Stimulated activated CD8-positive, alpha-beta memory T cell treated with anti-CD3 and anti-CD28 coated beads, Interleukin-12 subunit alpha, Interleukin-12 subunit beta, amount 100 ng/mL, for 4 hours (primary cell): ENCODE measurements around the gene MYO15A.
"Not testable (repeated sequence)": the region's sequence is repeated elsewhere in the genome, so short reads cannot be mapped to it uniquely, and the experiment has no call there.

Experiments
- DNase-seq: peaks from one replicate; pipeline ENCODE4 v3.0.0-alpha.2; 2020; ENCODE audit warnings: low read depth

The MYO15A gene

GRCh38 chr17:18185391-18185790 is 76.8 kb downstream of the MYO15A start:
- DNase-seq: no peak

GRCh38 chr17:18185832-18186626 is 77.5 kb downstream of the MYO15A start:
- no peak for DNase-seq

- no peak for DNase-seq
Observed at GRCh38 chr17:18186627-18186982, 78.0 kb downstream of the MYO15A start.

GRCh38 chr17:18187226-18187625 is 78.7 kb downstream of the MYO15A start:
- no peak for DNase-seq

GRCh38 chr17:18187821-18188761 is 79.5 kb downstream of the MYO15A start:
- DNase-seq: no peak

- no peak for DNase-seq
Observed at GRCh38 chr17:18190628-18191235, 82.2 kb downstream of the MYO15A start.

- DNase-seq: no peak
Observed at GRCh38 chr17:18191236-18191667, 82.7 kb downstream of the MYO15A start.

- DNase-seq: no peak
Observed at GRCh38 chr17:18191967-18192366, 83.4 kb downstream of the MYO15A start.

GRCh38 chr17:18194394-18194793 is 85.8 kb downstream of the MYO15A start:
- no peak for DNase-seq

- DNase-seq: no peak
Observed at GRCh38 chr17:18194804-18195203, 86.2 kb downstream of the MYO15A start.

- no peak for DNase-seq
Observed at GRCh38 chr17:18195246-18195645, 86.7 kb downstream of the MYO15A start.

- no peak for DNase-seq
Observed at GRCh38 chr17:18197535-18198194, 89.1 kb downstream of the MYO15A start.

GRCh38 chr17:18198530-18198929 is 90.0 kb downstream of the MYO15A start:
- no peak for DNase-seq

GRCh38 chr17:18201108-18201507 is 92.6 kb downstream of the MYO15A start:
- no peak for DNase-seq

- no peak for DNase-seq
Observed at GRCh38 chr17:18203308-18203707, 94.8 kb downstream of the MYO15A start.

- no peak for DNase-seq
Observed at GRCh38 chr17:18205861-18206260, 97.3 kb downstream of the MYO15A start.

- no peak for DNase-seq
Observed at GRCh38 chr17:18206962-18207361, 98.4 kb downstream of the MYO15A start.

GRCh38 chr17:18208092-18208491 is 99.5 kb downstream of the MYO15A start:
- no peak for DNase-seq

- no peak for DNase-seq
Observed at GRCh38 chr17:18213666-18214270, 105.2 kb downstream of the MYO15A start.

GRCh38 chr17:18216906-18217305 is 108.3 kb downstream of the MYO15A start:
- DNase-seq: not testable (repeated sequence)

GRCh38 chr17:18217412-18218015 is 109.0 kb downstream of the MYO15A start:
- DNase-seq: peak; percentile 48
